Measurements from ENCODE around the gene OR10A5.

DNA sequence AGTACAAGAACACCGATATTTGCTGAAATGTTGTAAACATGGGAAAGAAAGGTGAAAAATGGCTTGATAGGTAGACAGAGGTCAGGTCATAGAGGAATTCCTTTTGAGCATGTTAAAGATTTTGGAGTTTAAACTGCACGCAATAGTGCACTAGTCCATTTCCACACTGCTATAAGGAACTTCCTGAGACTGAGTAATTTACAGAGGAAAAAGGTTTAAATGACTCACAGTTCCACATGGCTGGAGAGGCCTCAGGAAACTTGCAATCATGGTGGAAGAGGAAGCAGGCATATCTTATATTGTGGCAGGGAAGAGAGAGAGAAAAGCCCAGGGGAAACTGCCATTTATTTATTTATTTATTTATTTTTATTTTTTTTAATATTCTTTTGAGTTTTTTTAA is 5.0 kb downstream of the OR10A5 start:
- TF ChIP-seq, protein P1, sequence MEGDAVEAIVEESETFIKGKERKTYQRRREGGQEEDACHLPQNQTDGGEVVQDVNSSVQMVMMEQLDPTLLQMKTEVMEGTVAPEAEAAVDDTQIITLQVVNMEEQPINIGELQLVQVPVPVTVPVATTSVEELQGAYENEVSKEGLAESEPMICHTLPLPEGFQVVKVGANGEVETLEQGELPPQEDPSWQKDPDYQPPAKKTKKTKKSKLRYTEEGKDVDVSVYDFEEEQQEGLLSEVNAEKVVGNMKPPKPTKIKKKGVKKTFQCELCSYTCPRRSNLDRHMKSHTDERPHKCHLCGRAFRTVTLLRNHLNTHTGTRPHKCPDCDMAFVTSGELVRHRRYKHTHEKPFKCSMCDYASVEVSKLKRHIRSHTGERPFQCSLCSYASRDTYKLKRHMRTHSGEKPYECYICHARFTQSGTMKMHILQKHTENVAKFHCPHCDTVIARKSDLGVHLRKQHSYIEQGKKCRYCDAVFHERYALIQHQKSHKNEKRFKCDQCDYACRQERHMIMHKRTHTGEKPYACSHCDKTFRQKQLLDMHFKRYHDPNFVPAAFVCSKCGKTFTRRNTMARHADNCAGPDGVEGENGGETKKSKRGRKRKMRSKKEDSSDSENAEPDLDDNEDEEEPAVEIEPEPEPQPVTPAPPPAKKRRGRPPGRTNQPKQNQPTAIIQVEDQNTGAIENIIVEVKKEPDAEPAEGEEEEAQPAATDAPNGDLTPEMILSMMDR (IDR thresholded peaks at IDR 0.05 in 2 of 3, conservative IDR thresholded peaks at IDR 0.05 in 1 of 3; ENCODE audit: control insufficient read depth in 2 of 3, extremely low read depth in 1 of 3, insufficient read depth in 1 of 3, low read depth in 3 of 3, low read length in 3 of 3) = no peak
- TF ChIP-seq NR2C2 (IDR thresholded peaks at IDR 0.05; ENCODE audit: borderline replicate concordance, control insufficient read depth, insufficient read length, low read depth) = no peak
- TF ChIP-seq KDM1A (IDR thresholded peaks at IDR 0.05; ENCODE audit: borderline replicate concordance) = no peak
- TF ChIP-seq, protein P2, sequence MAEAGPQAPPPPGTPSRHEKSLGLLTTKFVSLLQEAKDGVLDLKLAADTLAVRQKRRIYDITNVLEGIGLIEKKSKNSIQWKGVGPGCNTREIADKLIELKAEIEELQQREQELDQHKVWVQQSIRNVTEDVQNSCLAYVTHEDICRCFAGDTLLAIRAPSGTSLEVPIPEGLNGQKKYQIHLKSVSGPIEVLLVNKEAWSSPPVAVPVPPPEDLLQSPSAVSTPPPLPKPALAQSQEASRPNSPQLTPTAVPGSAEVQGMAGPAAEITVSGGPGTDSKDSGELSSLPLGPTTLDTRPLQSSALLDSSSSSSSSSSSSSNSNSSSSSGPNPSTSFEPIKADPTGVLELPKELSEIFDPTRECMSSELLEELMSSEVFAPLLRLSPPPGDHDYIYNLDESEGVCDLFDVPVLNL (IDR thresholded peaks at IDR 0.05; ENCODE audit: low read depth, low read length) = no peak
- TF ChIP-seq POLR2AphosphoS2 (IDR thresholded peaks at IDR 0.05; ENCODE audit: low read depth, low read length) = no peak
- TF ChIP-seq ZSCAN29 (IDR thresholded peaks at IDR 0.05) = no peak
- TF ChIP-seq REST (IDR thresholded peaks at IDR 0.05; ENCODE audit: low read depth, low read length) = no peak
- no peak for TF ChIP-seq HDGF (IDR thresholded peaks at IDR 0.05)
- TF ChIP-seq POU2F2 (IDR thresholded peaks at IDR 0.05; ENCODE audit: borderline replicate concordance, low read depth, low read length) = no peak
- no peak for TF ChIP-seq EZH2 (IDR thresholded peaks at IDR 0.05; ENCODE audit: borderline replicate concordance, control insufficient read depth, low read depth, low read length)
